Progenitor cell of endocrine pancreas (in vitro differentiated cells): ENCODE data around the gene TRIM36. TPM values are rescaled to one million over a fixed set of nuclear protein-coding genes. Genes with fewer than 3 reads are reported as not detected.

Source experiments
- DNase-seq: peaks from one replicate; pipeline ENCODE4 v3.0.0; 2021; ENCODE audit warnings: low spot score; ENCODE audit not compliant: unreplicated experiment
- H3K27ac Mint-ChIP-seq: 2 replicates; pipeline ENCODE4 v1.8.0; 2021; ENCODE audit warnings: mild to moderate bottlenecking, moderate library complexity, mixed read lengths
- H3K27me3 Mint-ChIP-seq: 2 replicates; pipeline ENCODE4 v1.8.0; 2021; ENCODE audit warnings: mixed read lengths
- H3K36me3 Mint-ChIP-seq: 2 replicates; pipeline ENCODE4 v1.8.0; 2022; ENCODE audit warnings: mixed read lengths; ENCODE audit not compliant: insufficient read depth
- H3K4me1 Mint-ChIP-seq: 2 replicates; pipeline ENCODE4 v1.8.0; 2021; ENCODE audit warnings: low read depth, mixed read lengths
- H3K4me3 Mint-ChIP-seq: 2 replicates; pipeline ENCODE4 v1.8.0; 2021; ENCODE audit warnings: low read depth, mild to moderate bottlenecking, moderate library complexity, mixed read lengths
- H3K9me3 Mint-ChIP-seq: 2 replicates; pipeline ENCODE4 v1.8.0; 2021; ENCODE audit warnings: low read depth, mixed read lengths
- total RNA-seq: library from RNA; stranded (reverse); gene quantifications from 2 replicates; pipeline ENCODE4 v1.2.1, GENCODE V29; 2021
- TF ChIP-seq, protein P1 (sequence below): fragments of 200-600 bp; sonication (generic); IDR thresholded peaks from one replicate; pipeline ENCODE4 v1.5.0; 2021; ENCODE audit warnings: antibody characterized with exemption, mild to moderate bottlenecking; ENCODE audit not compliant: unreplicated experiment

TRIM36 gene
- total RNA-seq, 1 donor from 2014 or later: 9.4 TPM

DNA sequence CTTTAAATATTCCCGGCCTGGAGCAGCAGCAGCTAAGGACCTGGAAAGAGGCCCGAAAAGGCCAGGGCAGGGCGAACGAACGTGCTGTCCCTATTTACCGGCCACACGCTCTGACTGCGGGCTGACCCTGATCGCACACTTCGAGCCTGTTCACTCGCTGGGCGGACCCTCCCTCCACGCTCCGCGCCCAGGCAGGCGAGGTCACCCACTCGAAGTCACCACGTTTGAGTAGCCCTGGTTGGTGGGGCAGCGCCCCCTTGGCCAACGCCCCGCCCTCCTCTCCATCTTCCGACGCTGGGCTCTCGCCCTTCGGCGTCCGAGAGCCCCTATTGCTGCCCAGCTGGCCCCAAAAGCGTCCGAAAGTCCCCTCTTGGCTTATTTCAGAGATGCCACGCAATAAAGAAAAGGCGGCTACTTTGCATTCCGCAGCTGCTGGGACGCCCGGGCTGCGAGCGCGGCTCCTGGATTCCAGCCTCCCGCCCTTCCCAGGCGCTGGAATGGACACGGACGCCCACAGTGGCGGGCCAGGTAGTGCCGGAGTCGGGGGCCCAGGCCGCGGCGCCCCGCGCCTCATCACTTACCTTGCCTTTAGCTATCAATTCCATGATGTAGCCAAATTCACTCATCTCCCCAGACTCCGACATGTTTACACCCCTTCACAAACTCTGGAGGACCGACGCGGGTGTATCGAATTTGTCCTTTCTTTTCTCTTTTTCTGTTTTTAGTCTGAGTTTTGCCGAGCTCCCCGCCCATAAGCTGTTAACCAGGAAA, 9.9 kb upstream of the TRIM36 start:
- H3K4me1 Mint-ChIP-seq: peaks cover 3% of the 10 kb centered on the region
- H3K9me3 Mint-ChIP-seq: no peaks in the 10 kb centered on the region
- H3K27ac Mint-ChIP-seq: no peak overlapping the region
- H3K4me3 Mint-ChIP-seq: peak overlapping the region; percentile 75
- no peaks in the 10 kb centered on the region for H3K36me3 Mint-ChIP-seq
- peaks cover 80% of the 10 kb centered on the region for H3K27me3 Mint-ChIP-seq
- TF ChIP-seq, protein P1, sequence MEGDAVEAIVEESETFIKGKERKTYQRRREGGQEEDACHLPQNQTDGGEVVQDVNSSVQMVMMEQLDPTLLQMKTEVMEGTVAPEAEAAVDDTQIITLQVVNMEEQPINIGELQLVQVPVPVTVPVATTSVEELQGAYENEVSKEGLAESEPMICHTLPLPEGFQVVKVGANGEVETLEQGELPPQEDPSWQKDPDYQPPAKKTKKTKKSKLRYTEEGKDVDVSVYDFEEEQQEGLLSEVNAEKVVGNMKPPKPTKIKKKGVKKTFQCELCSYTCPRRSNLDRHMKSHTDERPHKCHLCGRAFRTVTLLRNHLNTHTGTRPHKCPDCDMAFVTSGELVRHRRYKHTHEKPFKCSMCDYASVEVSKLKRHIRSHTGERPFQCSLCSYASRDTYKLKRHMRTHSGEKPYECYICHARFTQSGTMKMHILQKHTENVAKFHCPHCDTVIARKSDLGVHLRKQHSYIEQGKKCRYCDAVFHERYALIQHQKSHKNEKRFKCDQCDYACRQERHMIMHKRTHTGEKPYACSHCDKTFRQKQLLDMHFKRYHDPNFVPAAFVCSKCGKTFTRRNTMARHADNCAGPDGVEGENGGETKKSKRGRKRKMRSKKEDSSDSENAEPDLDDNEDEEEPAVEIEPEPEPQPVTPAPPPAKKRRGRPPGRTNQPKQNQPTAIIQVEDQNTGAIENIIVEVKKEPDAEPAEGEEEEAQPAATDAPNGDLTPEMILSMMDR: no peak
- DNase-seq: no peak

DNA sequence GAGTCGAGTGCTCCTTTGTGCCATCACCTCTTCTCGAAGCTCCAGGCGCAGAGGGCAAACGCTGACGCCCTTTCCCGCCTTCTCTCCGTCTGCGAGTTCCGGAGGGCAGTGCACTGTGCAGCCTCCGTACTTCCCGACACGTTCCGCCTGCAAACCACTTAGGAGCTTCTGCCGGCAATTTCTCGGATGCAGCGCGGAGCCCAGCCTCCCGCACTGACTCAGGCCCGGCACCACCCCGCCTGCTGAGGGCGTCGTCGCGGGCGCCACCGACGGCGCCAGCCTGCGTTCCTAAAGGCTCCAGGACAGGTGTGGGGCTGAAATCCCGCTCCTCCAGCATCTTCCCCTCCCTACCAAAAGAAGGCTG, 9.3 kb upstream of the TRIM36 start:
- H3K4me1 Mint-ChIP-seq: peaks cover 3% of the 10 kb centered on the region
- TF ChIP-seq, protein P1: no peak
- no peak overlapping the region for H3K27ac Mint-ChIP-seq
- no peaks in the 10 kb centered on the region for H3K9me3 Mint-ChIP-seq
- no peak for DNase-seq
- no peaks in the 10 kb centered on the region for H3K36me3 Mint-ChIP-seq
- no peak overlapping the region for H3K4me3 Mint-ChIP-seq
- peaks cover 80% of the 10 kb centered on the region for H3K27me3 Mint-ChIP-seq

DNA sequence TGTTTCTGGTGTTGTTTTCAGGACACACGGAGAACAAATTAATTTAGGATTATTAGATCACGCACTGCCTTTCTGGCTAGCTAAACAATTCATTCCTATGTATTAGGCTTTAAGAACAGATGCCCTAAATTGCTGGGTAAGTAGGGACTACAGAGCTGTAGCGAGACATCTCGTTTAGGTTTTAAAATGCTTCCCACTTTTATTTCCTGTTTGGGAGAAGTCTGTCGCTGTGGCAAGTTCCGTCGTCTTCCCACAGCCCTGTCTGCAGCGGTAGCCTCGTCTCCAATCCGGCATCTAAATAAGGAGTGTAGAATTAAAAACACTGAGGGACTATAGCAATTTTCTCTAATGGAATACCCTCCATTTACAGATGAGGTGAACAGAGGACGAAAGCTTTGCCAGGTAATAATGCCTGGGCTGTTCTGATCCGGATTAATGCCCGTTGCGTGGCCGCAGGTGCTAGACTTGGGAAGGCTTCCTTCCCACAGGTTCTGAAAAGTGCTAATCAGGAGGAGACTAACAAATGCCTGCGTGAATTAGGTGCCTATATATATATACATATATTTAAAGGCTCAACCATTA, 1.3 kb upstream of the TRIM36 start:
- no peak for DNase-seq
- H3K9me3 Mint-ChIP-seq: peaks cover 13% of the 10 kb centered on the region
- no peak overlapping the region for H3K27ac Mint-ChIP-seq
- H3K36me3 Mint-ChIP-seq: peaks cover 10% of the 10 kb centered on the region
- peaks cover 63% of the 10 kb centered on the region for H3K27me3 Mint-ChIP-seq
- peaks cover 1% of the 10 kb centered on the region for H3K4me1 Mint-ChIP-seq
- H3K4me3 Mint-ChIP-seq: peak overlapping the region; percentile 86
- TF ChIP-seq, protein P1: no peak

DNA sequence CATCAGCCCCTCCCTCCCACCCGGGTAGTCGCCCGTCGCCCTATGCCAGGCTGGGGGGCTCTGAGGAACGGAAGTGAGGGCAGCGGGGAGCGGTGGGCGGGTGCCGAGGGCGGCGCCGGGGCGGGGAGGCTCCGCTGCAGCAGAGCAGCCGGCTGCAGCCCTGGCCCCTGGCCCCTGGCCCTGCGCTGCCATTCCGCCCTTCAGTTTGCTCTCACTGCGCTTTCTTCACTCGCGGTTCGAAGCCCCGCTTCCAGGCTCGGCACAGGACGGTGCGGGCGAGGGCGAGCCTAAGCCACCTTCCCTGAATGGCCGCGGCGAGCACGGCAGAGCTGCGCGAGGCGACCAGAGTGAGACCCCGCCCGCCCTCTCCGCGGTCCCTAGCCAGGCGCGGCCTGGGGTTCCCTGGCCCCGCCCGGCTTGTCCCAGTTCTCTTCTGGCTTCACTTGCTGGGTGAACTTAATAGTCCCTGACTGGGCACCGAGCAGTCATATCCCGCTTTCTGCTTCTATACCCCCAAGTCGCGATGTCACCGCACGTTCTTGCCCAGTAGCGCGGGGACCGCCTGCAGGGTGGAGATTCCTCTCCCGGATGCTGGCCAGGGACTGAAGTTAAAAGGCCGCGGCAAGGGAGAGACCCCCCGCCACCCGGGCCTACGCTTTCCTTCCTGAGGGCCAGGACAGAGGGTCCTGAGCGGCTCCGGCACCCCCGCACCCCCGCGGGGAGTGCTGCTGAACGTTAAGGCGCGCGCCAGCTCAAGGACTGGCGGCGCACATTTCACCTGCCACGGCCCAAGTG, 623 bp upstream of the TRIM36 start:
- H3K27ac Mint-ChIP-seq: no peak overlapping the region
- peak; percentile 24 for DNase-seq
- peak overlapping the region; percentile 86 for H3K4me3 Mint-ChIP-seq
- H3K9me3 Mint-ChIP-seq: peaks cover 13% of the 10 kb centered on the region
- peaks cover 62% of the 10 kb centered on the region for H3K27me3 Mint-ChIP-seq
- TF ChIP-seq, protein P1: no peak
- peaks cover 10% of the 10 kb centered on the region for H3K36me3 Mint-ChIP-seq
- peaks cover 1% of the 10 kb centered on the region for H3K4me1 Mint-ChIP-seq

DNA sequence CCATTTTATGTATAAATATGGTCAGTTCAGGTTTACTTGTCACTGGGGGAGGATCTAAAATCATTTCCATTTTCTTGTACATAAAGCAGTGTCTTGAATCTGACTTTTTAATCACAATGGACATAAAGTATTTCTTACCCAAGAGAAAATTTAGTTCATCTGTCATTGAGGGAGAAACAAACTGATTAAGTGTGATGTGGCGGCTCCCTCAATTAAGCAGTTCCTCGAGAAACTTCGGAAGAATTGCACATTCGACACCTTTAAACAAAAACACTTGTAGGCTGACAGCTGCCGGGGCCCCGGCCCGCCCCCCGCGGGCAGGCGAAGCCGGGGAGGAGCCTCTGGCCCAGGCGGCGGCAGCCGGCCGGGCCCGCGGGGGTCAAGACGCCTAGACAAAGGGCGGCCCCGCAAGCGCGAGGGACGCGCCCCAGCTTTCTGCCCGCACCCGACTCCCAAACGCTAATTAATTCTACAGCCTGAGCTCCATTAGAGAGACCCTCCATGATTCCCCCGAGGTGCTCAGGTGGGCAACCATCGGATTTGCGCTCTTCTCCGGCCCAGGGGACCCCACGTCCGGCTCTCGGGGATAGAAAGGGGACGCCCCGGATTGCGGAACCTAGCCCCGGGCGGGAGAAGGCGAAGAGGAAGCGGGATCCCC, 750 bp downstream of the TRIM36 start:
- Mint-ChIP-seq H3K27ac (peak overlapping the region; percentile 86), H3K4me3 (peak overlapping the region; percentile 86), H3K9me3 (peaks cover 19% of the 10 kb centered on the region), H3K36me3 (peaks cover 10% of the 10 kb centered on the region), H3K27me3 (peaks cover 53% of the 10 kb centered on the region), H3K4me1 (peaks cover 1% of the 10 kb centered on the region)
- TF ChIP-seq, protein P1: no peak
- no peak for DNase-seq
